ENCODE data around the gene NRN1. TPM values are rescaled to one million over a fixed set of nuclear protein-coding genes. Genes with fewer than 3 reads are reported as not detected.
A peak's percentile ranks its signal among the peaks of the same experiment; 100 is the strongest.

The NRN1 gene
- total and polyA plus RNA-seq, 2 donors from 2014 or later, result 6.4 to 8.5 TPM

- no peaks in the 10 kb centered on the region for H3K36me3 ChIP-seq (ENCODE audit: control insufficient read depth in 2 of 3, insufficient read depth in 3 of 3, low read length in 3 of 3)
- H3K9ac ChIP-seq (ENCODE audit: low read length in 3 of 3), result no peak overlapping the region
- DNase-seq, result peak in 3 of 5 donors; percentile 17 to 32 (median 20)
- peaks cover 0 to 8% (median 4%) of the 10 kb centered on the region in 3 donors for H3K4me1 ChIP-seq (ENCODE audit: control insufficient read depth in 2 of 3, insufficient read depth in 2 of 3, low read depth in 1 of 3, low read length in 3 of 3)
- peak overlapping the region in 2 of 3 donors; percentile 42 to 49 for H3K4me3 ChIP-seq (ENCODE audit: low read length in 3 of 3)
- FAIRE-seq, result no peak
- TF ChIP-seq CTCF (IDR thresholded peaks at IDR 0.05; ENCODE audit: borderline replicate concordance, extremely low read depth, insufficient read depth), result no peak
- intact Hi-C loops (cut with DNase I), result no loop called here
- no peak overlapping the region for H3K27ac ChIP-seq (ENCODE audit: low read depth in 2 of 2, low read length in 2 of 2)
- no peaks in the 10 kb centered on the region for H3K9me3 ChIP-seq (ENCODE audit: control insufficient read depth in 2 of 3, insufficient read depth in 1 of 3, low read length in 3 of 3)
- H3K27me3 ChIP-seq (ENCODE audit: control insufficient read depth, insufficient read depth, low read length), result peaks cover 64% of the 10 kb centered on the region
Observed at GRCh38 chr6:6006006-6006427, 708 bp downstream of the NRN1 start.

- DNase-seq, result peak in 2 of 5 donors; percentile 23 to 58
- H3K9ac ChIP-seq (ENCODE audit: low read length in 3 of 3), result no peak overlapping the region
- no peak for FAIRE-seq
- H3K4me3 ChIP-seq (ENCODE audit: low read length in 3 of 3), result peak overlapping the region in 2 of 3 donors; percentile 42 to 49
- H3K27me3 ChIP-seq (ENCODE audit: control insufficient read depth, insufficient read depth, low read length), result peaks cover 66% of the 10 kb centered on the region
- no peak for TF ChIP-seq CTCF (IDR thresholded peaks at IDR 0.05; ENCODE audit: borderline replicate concordance, extremely low read depth, insufficient read depth)
- peaks cover 0 to 8% (median 4%) of the 10 kb centered on the region in 3 donors for H3K4me1 ChIP-seq (ENCODE audit: control insufficient read depth in 2 of 3, insufficient read depth in 2 of 3, low read depth in 1 of 3, low read length in 3 of 3)
- intact Hi-C loops (cut with DNase I), result no loop called here
- no peaks in the 10 kb centered on the region for H3K36me3 ChIP-seq (ENCODE audit: control insufficient read depth in 2 of 3, insufficient read depth in 3 of 3, low read length in 3 of 3)
- no peaks in the 10 kb centered on the region for H3K9me3 ChIP-seq (ENCODE audit: control insufficient read depth in 2 of 3, insufficient read depth in 1 of 3, low read length in 3 of 3)
- H3K27ac ChIP-seq (ENCODE audit: low read depth in 2 of 2, low read length in 2 of 2), result no peak overlapping the region
Observed at GRCh38 chr6:6005051-6006005, 1.4 kb downstream of the NRN1 start.

- FAIRE-seq (no peak), DNase-seq (peak in 3 of 5 donors; percentile 28 to 62 (median 53))
- intact Hi-C loops (cut with DNase I), result no loop called here
- peaks cover 0 to 8% (median 4%) of the 10 kb centered on the region in 3 donors for H3K4me1 ChIP-seq (ENCODE audit: control insufficient read depth in 2 of 3, insufficient read depth in 2 of 3, low read depth in 1 of 3, low read length in 3 of 3)
- H3K9me3 ChIP-seq (ENCODE audit: control insufficient read depth in 2 of 3, insufficient read depth in 1 of 3, low read length in 3 of 3), result no peaks in the 10 kb centered on the region
- TF ChIP-seq CTCF (IDR thresholded peaks at IDR 0.05; ENCODE audit: borderline replicate concordance, extremely low read depth, insufficient read depth), result no peak
- H3K4me3 ChIP-seq (ENCODE audit: low read length in 3 of 3), result peak overlapping the region in 2 of 3 donors; percentile 48 to 51
- no peaks in the 10 kb centered on the region for H3K36me3 ChIP-seq (ENCODE audit: control insufficient read depth in 2 of 3, insufficient read depth in 3 of 3, low read length in 3 of 3)
- no peak overlapping the region for H3K27ac ChIP-seq (ENCODE audit: low read depth in 2 of 2, low read length in 2 of 2)
- H3K9ac ChIP-seq (ENCODE audit: low read length in 3 of 3), result no peak overlapping the region
- peaks cover 73% of the 10 kb centered on the region for H3K27me3 ChIP-seq (ENCODE audit: control insufficient read depth, insufficient read depth, low read length)
Observed at GRCh38 chr6:6004390-6004995, 2.2 kb downstream of the NRN1 start.

Data from kidney (tissue), 14 donors.